H7 (cell line): ENCODE results near the gene ADAM8. TPM values are rescaled to one million over a fixed set of nuclear protein-coding genes. Genes with fewer than 3 reads are reported as not detected.
A peak's percentile ranks its signal among the peaks of the same experiment; 100 is the strongest.

Experiments used
- DNase-seq: peaks from one replicate; pipeline ENCODE4 v3.0.0; 2012
- H3K27me3 ChIP-seq: 2 replicates; pipeline ENCODE4 v1.6.0; 2011; ENCODE audit warnings: mild to moderate bottlenecking, low read length; ENCODE audit not compliant: control insufficient read depth, insufficient read depth
- H3K36me3 ChIP-seq: replicated peaks from 2 replicates; pipeline ENCODE4 v1.5.1; 2011; ENCODE audit warnings: low read length; ENCODE audit not compliant: control insufficient read depth, insufficient read depth
- H3K4me3 ChIP-seq: 2 replicates; pipeline ENCODE4 v1.5.1; 2011; ENCODE audit warnings: low read depth, mild to moderate bottlenecking, control low read depth, low read length, moderate library complexity; ENCODE audit not compliant: insufficient read depth
- total RNA-seq: library from RNA; depleted of rRNA; stranded (reverse); fragments of >200 nt; shearing (Covaris generic); gene quantifications from 2 replicates; pipeline ENCODE4 v1.2.3, GENCODE V29; 2014

Gene ADAM8
- total RNA-seq, 1 experiment from 2014 or later: 1.3 TPM

DNA sequence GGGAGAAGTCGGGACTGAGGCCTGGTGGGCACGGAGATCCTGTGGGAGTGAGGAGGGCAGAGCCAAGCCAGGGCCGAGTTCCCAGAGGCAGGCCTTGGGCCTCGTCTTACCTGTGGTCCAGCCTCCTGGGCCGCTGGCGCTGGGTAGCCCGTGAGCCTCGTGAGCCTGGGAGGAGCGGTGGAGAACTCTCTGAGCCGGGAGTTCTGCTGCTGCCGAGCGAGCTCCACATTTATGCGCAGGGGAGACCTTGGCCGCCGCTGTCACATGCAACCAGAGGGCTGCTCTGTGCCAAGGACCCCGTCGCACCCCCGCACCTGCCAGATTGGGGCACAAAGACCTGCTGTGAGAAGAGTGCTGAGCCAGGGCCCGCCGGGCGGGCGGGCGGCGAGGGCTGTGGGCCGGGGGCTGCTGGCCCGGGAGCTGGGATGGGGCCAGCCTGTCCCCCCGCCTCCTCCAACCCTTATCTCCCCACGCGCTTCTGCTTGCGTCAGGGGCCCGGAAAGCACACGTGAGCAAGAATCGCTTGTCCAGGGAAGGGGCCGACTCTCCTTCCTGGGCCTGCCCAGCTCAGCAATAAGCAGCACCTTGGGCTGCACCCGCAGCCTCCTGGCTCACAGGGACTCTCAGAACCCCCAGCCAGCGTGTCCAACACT lies 28.9 kb downstream of the ADAM8 start:
- no peaks in the 10 kb centered on the region for H3K36me3 ChIP-seq
- no peaks in the 10 kb centered on the region for H3K27me3 ChIP-seq
- DNase-seq: peak; percentile 82
- H3K4me3 ChIP-seq: no peak overlapping the region

- no peaks in the 10 kb centered on the region; the same call in 1 of the 2 replicates for H3K36me3 ChIP-seq
- H3K4me3 ChIP-seq: no peak overlapping the region
- H3K27me3 ChIP-seq: no peaks in the 10 kb centered on the region
- no peak for DNase-seq
Measured at GRCh38 chr10:133246236-133246626, 30.4 kb downstream of the ADAM8 start.

- no peak for DNase-seq
- H3K4me3 ChIP-seq: no peak overlapping the region
- no peaks in the 10 kb centered on the region; the same call in 1 of the 2 replicates for H3K36me3 ChIP-seq
- no peaks in the 10 kb centered on the region for H3K27me3 ChIP-seq
Measured at GRCh38 chr10:133245439-133246235, 31.0 kb downstream of the ADAM8 start.

GRCh38 chr10:133243593-133243992 lies 33.1 kb downstream of the ADAM8 start:
- Histone ChIP-seq H3K27me3 (peaks cover 2% of the 10 kb centered on the region; the same call in 1 of the 2 replicates), H3K36me3 (no peaks in the 10 kb centered on the region; the same call in 1 of the 2 replicates), H3K4me3 (no peak overlapping the region)
- no peak for DNase-seq

DNA sequence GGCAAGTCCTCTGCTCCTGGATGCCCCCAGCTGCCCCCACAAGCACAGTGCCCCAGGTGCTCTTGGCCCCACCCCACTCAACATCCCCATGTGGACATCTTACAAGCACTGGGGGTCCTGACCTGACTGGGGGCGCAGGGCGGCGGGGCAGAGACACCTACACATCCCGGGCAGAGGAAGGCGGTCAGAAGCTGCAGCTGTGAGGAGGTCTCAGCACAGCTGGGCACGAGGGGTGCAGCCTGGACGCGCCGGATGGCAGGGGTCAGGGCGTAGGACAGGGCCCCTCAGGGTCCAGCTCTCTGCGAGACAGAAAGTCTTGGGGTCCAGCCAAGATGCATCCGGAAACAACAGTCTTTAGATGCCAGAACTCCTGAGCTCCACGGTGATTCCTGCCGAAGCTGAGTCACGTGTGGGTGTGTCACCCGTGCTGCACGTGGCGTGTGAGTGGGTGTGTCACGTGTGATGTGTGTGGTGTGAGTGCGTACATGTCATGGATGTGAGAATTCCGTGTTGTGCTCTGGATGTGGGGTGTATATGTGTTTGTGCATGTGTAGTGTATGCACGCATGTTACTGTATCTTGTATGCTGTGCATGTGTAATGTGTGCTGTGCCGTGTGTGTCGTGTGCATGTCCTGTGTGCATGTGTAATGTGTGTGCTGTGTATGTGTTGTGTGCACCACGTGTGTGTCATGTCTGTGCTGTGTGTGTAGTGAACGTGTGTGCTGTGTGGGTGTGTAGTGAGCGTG lies 33.9 kb downstream of the ADAM8 start:
- peaks cover 4% of the 10 kb centered on the region; the same call in 1 of the 2 replicates for H3K27me3 ChIP-seq
- no peak overlapping the region for H3K4me3 ChIP-seq
- DNase-seq: no peak
- H3K36me3 ChIP-seq: no peaks in the 10 kb centered on the region; the same call in 1 of the 2 replicates

DNA sequence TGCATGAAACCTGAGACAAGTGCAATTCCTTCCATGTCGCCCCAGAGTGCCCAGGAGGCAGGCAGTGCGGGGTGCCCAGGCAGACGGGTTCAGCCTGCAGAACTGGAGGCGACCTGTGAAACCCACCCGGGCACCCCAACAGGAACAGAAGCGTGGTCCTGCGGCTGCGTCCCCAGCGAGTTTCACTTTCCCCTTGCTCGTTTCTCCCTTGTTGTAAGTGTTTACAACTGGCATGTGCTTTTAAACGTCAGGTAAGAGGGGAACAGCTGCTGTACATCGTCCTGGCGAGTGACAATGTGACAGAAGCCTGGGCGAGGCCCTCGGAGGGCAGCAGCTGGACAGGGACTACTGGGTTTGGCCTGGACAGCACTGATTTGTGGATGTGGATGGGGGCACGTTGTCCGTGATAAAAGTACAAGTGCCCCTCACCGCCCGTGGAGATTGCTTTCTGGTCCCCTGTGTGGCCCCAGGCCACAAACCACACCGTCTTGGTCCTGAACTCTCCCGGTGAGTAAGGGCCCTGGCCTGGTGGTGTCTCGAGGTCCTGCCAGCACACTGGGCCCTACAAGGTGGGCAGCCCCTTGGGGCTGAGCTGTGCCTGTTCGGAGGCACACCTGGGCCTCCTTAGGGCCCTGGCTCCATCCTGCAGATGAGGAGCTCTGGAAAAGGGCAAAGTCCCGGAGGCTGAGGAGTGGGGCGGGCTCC lies 35.0 kb downstream of the ADAM8 start:
- no peaks in the 10 kb centered on the region; the same call in 1 of the 2 replicates for H3K36me3 ChIP-seq
- peaks cover 13% of the 10 kb centered on the region for H3K27me3 ChIP-seq
- H3K4me3 ChIP-seq: no peak overlapping the region
- no peak for DNase-seq

- H3K4me3 ChIP-seq: no peak overlapping the region
- no peak for DNase-seq
- H3K27me3 ChIP-seq: peaks cover 29% of the 10 kb centered on the region
- no peaks in the 10 kb centered on the region; the same call in 1 of the 2 replicates for H3K36me3 ChIP-seq
Measured at GRCh38 chr10:133239990-133240389, 36.7 kb downstream of the ADAM8 start.

DNA sequence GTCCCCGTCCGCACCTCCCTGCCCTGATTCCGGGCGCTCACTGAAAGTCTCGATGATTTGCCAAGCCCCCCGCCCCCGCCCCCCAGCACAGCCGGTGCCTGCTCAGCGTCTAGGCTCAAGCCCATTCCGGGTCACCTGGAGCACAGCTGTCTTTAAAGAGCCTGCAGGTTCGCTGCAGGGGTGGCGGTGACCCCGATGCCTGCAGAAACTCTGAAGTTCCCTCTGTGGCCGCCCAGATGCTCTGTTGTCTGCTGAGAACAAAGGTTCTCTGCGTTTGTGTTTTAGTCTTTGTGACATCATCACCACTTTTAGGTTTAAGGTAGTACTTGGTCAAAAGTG lies 38.2 kb downstream of the ADAM8 start:
- no peak for DNase-seq
- Histone ChIP-seq H3K27me3 (peaks cover 30% of the 10 kb centered on the region), H3K36me3 (no peaks in the 10 kb centered on the region; the same call in 1 of the 2 replicates), H3K4me3 (peak overlapping the region; percentile 62)

DNA sequence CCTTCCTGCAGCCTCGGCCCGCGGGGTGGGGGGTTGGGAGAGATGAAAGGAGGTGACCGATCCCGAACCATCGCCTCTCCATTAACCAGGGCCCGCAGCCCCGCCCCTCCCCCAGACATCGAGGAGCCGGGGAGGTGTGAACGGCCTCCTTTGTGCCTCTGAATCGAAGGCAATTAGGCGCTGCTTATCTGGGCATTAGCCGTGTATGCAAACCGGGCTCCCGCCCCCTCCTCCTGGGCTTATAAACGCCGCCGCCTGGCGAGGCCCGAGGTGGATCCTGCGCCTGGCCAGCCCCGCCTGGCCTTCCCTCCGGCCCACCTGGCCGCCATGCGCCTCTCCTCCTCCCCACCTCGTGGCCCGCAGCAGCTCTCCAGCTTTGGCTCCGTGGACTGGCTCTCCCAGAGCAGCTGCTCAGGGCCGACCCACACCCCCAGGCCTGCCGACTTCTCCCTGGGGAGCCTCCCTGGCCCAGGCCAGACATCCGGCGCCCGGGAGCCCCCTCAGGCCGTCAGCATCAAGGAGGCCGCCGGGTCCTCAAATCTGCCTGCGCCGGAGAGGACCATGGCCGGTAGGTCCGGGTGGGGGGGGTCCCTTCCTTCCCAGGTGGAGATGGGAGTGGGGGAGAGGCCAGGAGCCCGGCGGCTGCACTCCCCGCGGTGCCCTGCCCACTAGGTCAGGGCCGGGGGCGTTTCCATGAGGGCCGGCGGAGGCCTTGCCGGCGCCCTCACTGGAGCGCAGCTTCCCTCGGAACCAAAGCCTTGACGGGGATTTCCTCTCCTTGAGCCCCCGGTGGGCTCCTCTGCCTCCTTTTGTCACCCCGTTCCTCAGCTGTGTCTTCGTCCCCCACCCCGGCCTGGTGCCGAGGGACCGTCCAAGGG lies 38.8 kb downstream of the ADAM8 start, which contains the start of gene VENTX:
Gene VENTX (plus strand): TSS at position 268 of the 878 bp plus-strand sequence. CDS start 60 bp downstream, at position 328.
- DNase-seq: peak; percentile 90
- Histone ChIP-seq H3K4me3 (peak within 1 kb of the TSS; percentile 62), H3K36me3 (no peaks in the 10 kb centered on the region; the same call in 1 of the 2 replicates), H3K27me3 (peaks cover 33% of the 10 kb centered on the region)

GRCh38 chr10:133237241-133237587 lies 39.5 kb downstream of the ADAM8 start:
- no peaks in the 10 kb centered on the region; the same call in 1 of the 2 replicates for H3K36me3 ChIP-seq
- peak overlapping the region; percentile 62 for H3K4me3 ChIP-seq
- DNase-seq: peak; percentile 90
- H3K27me3 ChIP-seq: peaks cover 33% of the 10 kb centered on the region

GRCh38 chr10:133236401-133237240 lies 40.0 kb downstream of the ADAM8 start:
- DNase-seq: peak; percentile 89
- H3K4me3 ChIP-seq: peak overlapping the region; percentile 62
- no peaks in the 10 kb centered on the region; the same call in 1 of the 2 replicates for H3K36me3 ChIP-seq
- H3K27me3 ChIP-seq: peaks cover 37% of the 10 kb centered on the region

GRCh38 chr10:133235932-133236331 lies 40.7 kb downstream of the ADAM8 start:
- Histone ChIP-seq H3K27me3 (peaks cover 43% of the 10 kb centered on the region), H3K36me3 (no peaks in the 10 kb centered on the region), H3K4me3 (peak overlapping the region; percentile 62)
- peak; percentile 81 for DNase-seq
